Measurements from ENCODE around the gene ROPN1. TPM values are rescaled to one million over a fixed set of nuclear protein-coding genes. Genes with fewer than 3 reads are reported as not detected.
"Not testable (repeated sequence)": the region's sequence is repeated elsewhere in the genome, so short reads cannot be mapped to it uniquely, and the experiment has no call there.

ROPN1 gene
- not detected in 2 replicates for total RNA-seq

DNA sequence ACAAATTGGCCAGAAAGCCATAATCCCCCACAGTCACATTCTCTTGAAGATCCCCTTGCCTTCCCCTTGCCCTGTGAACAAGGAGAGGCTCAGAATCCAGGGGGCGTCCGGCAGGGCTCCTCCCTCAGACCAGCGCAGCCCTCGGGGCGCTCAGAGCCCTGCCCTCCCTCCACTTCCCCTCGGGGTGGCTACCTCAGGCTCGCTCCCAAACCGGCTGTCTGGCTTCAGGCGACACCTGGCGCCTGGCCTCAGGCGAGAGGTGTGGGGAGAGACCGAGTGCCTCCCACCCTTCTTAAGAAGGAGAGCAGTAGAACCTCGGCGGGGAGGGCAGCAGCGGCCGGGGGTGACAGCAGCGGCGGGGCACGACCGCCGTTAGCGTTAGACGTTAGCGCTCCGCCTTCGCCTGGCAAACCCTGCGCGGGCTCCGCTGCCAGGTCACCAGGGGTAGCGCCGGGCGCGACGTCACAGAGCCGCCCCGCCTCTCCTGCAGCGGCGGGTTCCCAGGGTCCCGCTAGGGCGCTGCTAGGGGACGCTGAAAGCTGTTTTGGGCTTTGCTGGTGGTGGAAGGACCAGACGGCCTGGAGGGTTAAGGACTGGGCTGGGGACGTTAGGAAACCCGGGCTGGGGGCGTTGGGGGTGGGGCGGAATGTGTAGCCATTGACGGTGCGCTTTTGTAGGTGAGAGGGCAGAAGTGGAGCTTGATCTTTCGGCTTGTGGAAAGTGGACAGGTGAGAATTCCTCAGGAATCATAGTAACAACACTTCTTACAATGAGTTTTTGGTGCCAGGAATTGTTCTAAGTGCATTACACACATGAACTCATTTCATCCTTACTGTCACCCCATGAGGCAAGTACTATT, at the start of gene ROPN1:
TSS of gene ROPN1 (minus strand) at position 395 of the 859 bp plus-strand sequence. CDS start 11,643 bp downstream, outside the sequence.
- not testable (repeated sequence) for H3K79me2 ChIP-seq (ENCODE audit: insufficient read depth, low read length); H3K4me3 ChIP-seq (ENCODE audit: insufficient read depth, low read length); H3K36me3 ChIP-seq (ENCODE audit: insufficient read depth, low read length); H3K4me1 ChIP-seq (ENCODE audit: insufficient read depth, low read length); H2AFZ ChIP-seq (ENCODE audit: low read length); H3K4me2 ChIP-seq (ENCODE audit: insufficient read depth, low read length); H3K9me3 ChIP-seq (ENCODE audit: low read depth, low read length); DNase-seq (ENCODE audit: insufficient read length, low spot score, missing footprints); H4K20me1 ChIP-seq (ENCODE audit: insufficient read depth, low read length); H3K27ac ChIP-seq (ENCODE audit: low read depth, low read length)
- peaks cover 66% of the 10 kb centered on the region for H3K27me3 ChIP-seq (ENCODE audit: insufficient read depth, low read length)

DNA sequence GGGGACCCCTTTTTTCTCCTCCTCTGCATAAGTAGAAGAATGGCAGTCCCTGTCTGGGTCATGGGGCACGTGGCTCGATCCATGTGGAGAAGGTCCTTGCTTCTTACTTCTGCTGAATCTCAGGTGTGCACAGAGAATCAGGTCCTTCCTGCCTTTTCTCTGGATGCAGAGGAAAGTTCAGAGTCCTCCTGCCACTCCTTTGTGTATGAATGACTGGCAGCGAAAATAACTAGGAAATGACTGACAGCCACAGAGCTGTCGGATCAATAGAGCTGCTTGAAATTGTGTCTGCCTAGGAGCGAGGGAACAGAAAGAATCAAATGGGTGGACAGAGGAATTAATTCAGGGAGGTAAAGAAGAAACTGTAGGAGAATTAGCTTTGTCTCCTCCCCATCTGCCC, 49.6 kb upstream of the ROPN1 start:
- no peaks in the 10 kb centered on the region for H3K79me2 ChIP-seq (ENCODE audit: insufficient read depth, low read length)
- H3K4me3 ChIP-seq (ENCODE audit: insufficient read depth, low read length), result no peak overlapping the region
- peaks cover 69% of the 10 kb centered on the region for H3K27me3 ChIP-seq (ENCODE audit: insufficient read depth, low read length)
- H3K27ac ChIP-seq (ENCODE audit: low read depth, low read length), result no peak overlapping the region
- H4K20me1 ChIP-seq (ENCODE audit: insufficient read depth, low read length), result no peaks in the 10 kb centered on the region
- H3K4me2 ChIP-seq (ENCODE audit: insufficient read depth, low read length), result no peak overlapping the region
- H2AFZ ChIP-seq (ENCODE audit: low read length), result no peak overlapping the region
- no peaks in the 10 kb centered on the region for H3K9me3 ChIP-seq (ENCODE audit: low read depth, low read length)
- TF ChIP-seq, protein P1, sequence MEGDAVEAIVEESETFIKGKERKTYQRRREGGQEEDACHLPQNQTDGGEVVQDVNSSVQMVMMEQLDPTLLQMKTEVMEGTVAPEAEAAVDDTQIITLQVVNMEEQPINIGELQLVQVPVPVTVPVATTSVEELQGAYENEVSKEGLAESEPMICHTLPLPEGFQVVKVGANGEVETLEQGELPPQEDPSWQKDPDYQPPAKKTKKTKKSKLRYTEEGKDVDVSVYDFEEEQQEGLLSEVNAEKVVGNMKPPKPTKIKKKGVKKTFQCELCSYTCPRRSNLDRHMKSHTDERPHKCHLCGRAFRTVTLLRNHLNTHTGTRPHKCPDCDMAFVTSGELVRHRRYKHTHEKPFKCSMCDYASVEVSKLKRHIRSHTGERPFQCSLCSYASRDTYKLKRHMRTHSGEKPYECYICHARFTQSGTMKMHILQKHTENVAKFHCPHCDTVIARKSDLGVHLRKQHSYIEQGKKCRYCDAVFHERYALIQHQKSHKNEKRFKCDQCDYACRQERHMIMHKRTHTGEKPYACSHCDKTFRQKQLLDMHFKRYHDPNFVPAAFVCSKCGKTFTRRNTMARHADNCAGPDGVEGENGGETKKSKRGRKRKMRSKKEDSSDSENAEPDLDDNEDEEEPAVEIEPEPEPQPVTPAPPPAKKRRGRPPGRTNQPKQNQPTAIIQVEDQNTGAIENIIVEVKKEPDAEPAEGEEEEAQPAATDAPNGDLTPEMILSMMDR (IDR thresholded peaks at IDR 0.05; ENCODE audit: extremely low read depth, low read depth, low read length), result no peak
- no peak for DNase-seq (ENCODE audit: insufficient read length, low spot score, missing footprints)
- H3K4me1 ChIP-seq (ENCODE audit: insufficient read depth, low read length), result no peaks in the 10 kb centered on the region
- no peaks in the 10 kb centered on the region for H3K36me3 ChIP-seq (ENCODE audit: insufficient read depth, low read length)

DNA sequence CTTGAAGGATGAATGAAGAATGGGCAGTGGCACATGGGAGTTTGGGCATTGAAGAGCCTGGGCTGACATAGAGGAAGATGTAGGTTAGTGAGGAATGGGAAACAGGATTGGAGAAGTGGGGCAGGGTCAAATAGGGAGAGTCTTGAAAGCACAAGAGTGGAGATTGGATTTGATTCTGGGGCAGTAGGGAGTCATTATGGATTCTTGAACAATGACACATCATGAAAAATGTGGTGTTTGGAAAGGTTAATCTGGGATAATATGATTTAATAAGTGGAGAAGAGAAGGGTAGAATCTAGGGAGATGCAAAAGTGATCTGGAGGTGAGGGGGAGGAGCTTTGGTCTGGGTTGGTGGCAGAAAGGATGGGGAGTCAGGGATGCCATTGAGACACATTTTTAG, 45.4 kb upstream of the ROPN1 start:
- Histone ChIP-seq H3K36me3 (ENCODE audit: insufficient read depth, low read length) (no peaks in the 10 kb centered on the region), H2AFZ (ENCODE audit: low read length) (no peak overlapping the region), H4K20me1 (ENCODE audit: insufficient read depth, low read length) (no peaks in the 10 kb centered on the region), H3K4me3 (ENCODE audit: insufficient read depth, low read length) (no peak overlapping the region), H3K4me2 (ENCODE audit: insufficient read depth, low read length) (no peak overlapping the region), H3K9me3 (ENCODE audit: low read depth, low read length) (no peaks in the 10 kb centered on the region), H3K27me3 (ENCODE audit: insufficient read depth, low read length) (peaks cover 82% of the 10 kb centered on the region), H3K27ac (ENCODE audit: low read depth, low read length) (no peak overlapping the region), H3K4me1 (ENCODE audit: insufficient read depth, low read length) (peaks cover 7% of the 10 kb centered on the region), H3K79me2 (ENCODE audit: insufficient read depth, low read length) (no peaks in the 10 kb centered on the region)
- DNase-seq (ENCODE audit: insufficient read length, low spot score, missing footprints), result no peak
- TF ChIP-seq, protein P1 (IDR thresholded peaks at IDR 0.05; ENCODE audit: extremely low read depth, low read depth, low read length), result no peak

DNA sequence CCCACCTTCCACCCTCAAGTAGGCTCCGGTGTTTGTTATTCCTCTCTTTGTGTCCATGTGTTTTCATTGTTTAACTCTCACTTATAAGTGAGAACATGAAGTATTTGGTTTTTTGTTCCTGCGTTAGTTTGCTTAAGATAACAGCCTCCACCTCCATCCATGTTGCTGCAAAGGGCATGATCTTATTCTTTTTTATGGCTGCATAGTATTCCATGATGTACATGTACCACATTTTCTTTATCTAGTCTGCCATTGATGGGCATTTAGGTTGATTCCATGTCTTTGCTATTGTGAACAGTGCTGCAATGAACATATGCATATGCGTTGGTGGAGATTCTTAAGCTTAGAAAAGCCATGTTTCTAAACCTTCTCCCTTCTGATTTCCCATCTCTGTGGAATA, 44.3 kb upstream of the ROPN1 start:
- H3K4me2 ChIP-seq (ENCODE audit: insufficient read depth, low read length); H4K20me1 ChIP-seq (ENCODE audit: insufficient read depth, low read length); H3K9me3 ChIP-seq (ENCODE audit: low read depth, low read length); H2AFZ ChIP-seq (ENCODE audit: low read length); DNase-seq (ENCODE audit: insufficient read length, low spot score, missing footprints); H3K36me3 ChIP-seq (ENCODE audit: insufficient read depth, low read length); H3K4me3 ChIP-seq (ENCODE audit: insufficient read depth, low read length); H3K79me2 ChIP-seq (ENCODE audit: insufficient read depth, low read length); H3K27ac ChIP-seq (ENCODE audit: low read depth, low read length): not testable (repeated sequence)
- peaks cover 80% of the 10 kb centered on the region for H3K27me3 ChIP-seq (ENCODE audit: insufficient read depth, low read length)
- peaks cover 11% of the 10 kb centered on the region for H3K4me1 ChIP-seq (ENCODE audit: insufficient read depth, low read length)
